AG09319 (cell line): ENCODE measurements around the gene LY6G6C.
"Not testable (repeated sequence)": the region's sequence is repeated elsewhere in the genome, so short reads cannot be mapped to it uniquely, and the experiment has no call there.

ENCODE experiments used
- DNase-seq: peaks from one replicate; pipeline ENCODE4 v3.0.0-alpha.2; 2010; ENCODE audit warnings: low read depth; ENCODE audit errors: extremely low read depth
- TF ChIP-seq, protein P1 (sequence below): IDR thresholded peaks from 2 replicates; pipeline ENCODE4 v1.5.1; 2011; ENCODE audit warnings: low read depth, mild to moderate bottlenecking, inconsistent platforms, low read length, moderate library complexity

Gene LY6G6C

DNA sequence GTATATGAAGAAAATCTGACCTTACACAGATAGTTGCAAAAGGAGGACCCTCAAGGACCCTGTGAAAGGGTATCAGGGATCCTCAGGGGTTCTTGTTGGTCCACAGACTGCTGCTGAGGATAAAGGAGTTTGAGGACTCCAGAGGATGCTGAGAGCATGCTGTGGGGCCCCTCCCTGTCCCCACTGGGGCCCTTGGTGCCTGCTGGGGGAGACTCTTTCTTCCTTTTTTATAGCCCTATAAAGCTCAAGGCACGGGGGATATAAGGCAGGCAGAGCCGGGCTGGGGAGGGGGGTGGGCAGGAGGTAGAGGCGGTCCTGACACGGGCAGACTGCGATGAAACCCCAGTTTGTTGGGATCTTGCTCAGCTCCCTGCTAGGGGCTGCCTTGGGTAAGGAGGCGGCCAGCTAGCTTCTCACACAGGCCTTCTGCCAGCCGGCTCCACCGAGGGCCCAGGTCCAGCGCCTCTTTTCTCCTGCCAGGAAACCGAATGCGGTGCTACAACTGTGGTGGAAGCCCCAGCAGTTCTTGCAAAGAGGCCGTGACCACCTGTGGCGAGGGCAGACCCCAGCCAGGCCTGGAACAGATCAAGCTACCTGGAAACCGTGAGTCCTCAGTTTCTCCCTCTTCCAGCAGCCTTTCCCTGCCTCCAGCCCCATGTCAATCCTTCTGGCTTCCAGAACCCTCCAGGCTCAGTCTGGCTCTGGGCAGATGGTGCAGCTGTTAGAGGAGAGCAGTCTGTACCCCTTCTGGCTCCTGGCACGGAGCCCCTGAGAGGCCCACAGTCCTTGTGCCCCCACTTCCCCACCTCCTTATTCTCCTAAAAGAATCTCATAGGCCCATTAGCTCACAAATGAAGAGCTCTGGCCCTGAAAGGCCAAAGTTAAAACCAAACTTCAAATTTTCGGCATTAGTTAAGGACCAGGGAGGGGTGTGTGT, 6.3 kb downstream of the LY6G6C start, which contains the start of gene LY6G6D:
TSS of gene LY6G6D (plus strand) at position 327 of the 937 bp plus-strand sequence. CDS start at position 335, 8 bp downstream.
- DNase-seq, result no peak
- TF ChIP-seq, protein P1, sequence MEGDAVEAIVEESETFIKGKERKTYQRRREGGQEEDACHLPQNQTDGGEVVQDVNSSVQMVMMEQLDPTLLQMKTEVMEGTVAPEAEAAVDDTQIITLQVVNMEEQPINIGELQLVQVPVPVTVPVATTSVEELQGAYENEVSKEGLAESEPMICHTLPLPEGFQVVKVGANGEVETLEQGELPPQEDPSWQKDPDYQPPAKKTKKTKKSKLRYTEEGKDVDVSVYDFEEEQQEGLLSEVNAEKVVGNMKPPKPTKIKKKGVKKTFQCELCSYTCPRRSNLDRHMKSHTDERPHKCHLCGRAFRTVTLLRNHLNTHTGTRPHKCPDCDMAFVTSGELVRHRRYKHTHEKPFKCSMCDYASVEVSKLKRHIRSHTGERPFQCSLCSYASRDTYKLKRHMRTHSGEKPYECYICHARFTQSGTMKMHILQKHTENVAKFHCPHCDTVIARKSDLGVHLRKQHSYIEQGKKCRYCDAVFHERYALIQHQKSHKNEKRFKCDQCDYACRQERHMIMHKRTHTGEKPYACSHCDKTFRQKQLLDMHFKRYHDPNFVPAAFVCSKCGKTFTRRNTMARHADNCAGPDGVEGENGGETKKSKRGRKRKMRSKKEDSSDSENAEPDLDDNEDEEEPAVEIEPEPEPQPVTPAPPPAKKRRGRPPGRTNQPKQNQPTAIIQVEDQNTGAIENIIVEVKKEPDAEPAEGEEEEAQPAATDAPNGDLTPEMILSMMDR, result no peak

DNA sequence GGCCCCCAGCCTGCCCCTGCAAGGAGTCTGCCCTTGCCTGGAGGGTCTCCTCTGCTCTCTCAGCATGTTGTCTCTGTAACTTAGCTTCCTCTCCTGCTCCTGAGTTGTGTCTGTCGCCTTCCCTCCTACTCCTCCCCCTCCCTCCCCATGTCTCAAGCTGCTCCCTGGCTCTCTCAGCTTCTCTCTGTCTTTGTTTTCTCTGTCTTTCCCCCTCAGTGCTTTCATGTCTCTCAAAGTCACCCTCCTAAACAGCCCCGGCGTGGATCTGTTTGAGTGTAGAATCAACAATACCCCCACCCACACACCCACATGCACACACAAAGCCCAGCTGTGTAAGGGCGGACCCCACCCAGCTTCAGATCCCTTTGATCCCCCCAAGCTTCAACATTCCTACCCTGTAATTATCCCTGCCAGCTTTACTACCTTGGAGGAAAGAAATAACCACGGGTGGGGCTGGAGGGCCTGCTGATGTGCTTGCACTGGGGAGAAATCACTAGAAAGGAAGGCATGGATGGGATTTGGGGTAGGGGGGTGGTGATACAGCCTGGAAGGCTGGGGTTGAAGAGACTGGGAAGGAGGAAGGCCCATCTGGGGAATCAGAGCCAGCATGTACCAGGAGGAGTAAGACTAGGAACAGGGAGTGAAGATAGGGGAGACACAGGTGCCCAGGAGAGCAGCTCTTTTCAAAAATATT, 7.4 kb downstream of the LY6G6C start:
- no peak for DNase-seq
- TF ChIP-seq, protein P1, result no peak

DNA sequence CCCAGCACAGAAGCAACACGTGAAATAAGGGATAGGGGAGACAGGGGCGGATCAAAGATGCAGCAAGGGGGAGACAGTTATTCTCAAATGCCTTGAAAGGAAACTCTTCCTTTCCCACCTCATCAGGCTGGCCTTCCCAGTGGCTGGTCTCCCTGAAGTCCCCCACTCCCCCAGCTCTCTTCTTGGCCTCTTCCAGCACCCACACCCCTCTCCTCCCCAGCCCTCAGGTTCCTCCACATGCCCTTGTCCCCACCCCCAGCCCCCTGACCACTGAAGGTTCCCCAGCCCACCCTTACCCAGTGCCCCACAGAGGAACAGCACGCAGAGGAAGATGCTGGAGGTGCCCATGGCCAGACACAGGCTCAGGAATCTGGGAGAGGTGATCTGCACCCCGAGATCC, 8.1 kb downstream of the LY6G6C start:
- TF ChIP-seq, protein P1, result no peak
- DNase-seq, result no peak

DNA sequence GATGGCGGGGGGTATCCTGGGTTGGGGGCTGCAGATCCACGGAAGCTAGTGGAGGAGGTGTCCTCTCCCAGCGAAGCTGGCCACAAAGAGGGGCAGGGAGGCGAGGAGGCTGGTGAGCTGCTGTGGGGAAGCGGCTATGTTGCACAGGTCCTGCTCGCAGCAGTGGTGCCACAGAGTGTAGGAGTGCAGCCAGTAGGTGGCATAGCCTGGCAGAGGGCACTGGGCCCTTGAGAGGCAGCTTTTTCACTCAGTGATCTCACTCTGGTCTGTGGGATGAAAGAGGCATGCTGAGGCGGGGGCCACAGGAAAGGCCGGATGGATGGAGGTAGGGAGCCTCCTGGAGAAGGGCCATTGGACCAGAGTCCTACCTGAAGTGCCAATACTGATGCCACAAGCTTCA, 9.2 kb downstream of the LY6G6C start:
- no peak for DNase-seq
- TF ChIP-seq, protein P1, result no peak; the same call in 1 of the 2 replicates

DNA sequence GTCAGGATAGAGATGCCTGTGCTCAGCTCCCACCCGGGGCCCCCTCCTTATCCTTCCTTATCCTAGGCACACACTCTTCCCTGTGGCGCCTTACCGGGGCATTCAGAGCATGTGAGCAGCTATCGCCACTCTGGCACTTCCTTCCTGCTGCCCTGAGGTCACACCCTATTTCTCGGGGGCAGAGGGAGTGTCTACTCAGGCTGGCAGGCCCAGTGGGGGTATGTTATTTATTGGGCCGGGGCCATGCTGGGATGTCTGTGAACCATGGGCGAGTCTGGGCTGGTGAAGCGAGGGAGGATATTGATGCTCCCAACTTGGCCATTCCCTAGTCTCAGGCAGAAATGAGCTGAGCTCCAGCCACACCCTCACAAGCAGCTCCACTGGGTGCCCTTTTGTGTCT, 10.3 kb downstream of the LY6G6C start:
- TF ChIP-seq, protein P1, result no peak
- no peak for DNase-seq

DNA sequence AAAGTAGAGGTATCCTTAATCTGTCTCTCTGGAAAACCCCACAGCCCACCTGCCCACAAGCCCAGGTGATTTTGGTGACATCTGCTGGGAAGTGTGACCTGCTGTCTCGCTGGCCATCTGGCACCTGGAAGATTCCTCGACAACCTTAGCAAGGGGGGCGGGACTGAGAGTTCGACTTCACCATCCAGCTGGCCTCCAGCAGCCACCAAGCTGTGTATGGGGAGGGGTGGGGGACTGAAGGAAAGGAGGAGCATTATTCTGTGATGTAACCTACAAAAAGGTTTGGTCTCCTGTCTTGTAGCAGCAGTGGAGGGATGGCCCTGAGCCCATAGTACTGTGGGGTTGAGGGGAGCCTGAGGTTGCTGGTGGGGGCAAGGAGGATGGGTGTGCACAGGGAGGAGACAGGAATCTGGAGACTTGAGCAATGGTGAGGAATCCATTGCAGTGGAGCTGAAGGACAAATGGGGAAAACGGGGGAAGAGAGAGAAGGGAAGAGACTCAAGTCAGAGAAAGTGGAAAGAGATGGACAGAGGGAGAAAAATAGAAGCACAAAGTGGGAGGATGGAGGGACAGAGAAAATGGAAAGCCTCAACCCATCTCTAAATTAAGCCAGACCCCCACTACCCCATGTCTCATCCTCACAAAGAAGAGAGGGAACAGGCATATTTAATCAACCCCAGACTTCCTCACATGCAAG, 10.9 kb downstream of the LY6G6C start:
- TF ChIP-seq, protein P1, result no peak
- DNase-seq, result no peak

DNA sequence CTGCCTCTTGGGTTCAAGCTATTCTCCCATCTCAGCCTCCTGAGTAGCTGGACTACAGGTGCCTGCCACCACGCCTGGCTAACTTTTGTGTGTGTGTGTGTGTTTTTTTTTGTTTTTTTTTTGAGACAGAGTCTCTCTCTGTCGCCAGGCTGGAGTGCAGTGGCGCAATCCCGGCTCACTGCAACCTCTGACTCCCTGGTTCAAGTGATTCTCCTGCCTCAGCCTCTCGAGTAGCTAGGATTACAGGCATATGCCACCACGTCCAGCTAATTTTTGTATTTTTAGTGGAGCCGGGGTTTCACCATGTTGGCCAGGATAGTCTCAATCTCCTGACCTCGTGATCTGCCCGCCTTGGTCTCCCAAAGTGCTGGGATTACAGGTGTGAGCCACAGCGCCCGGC, 12.4 kb downstream of the LY6G6C start:
- not testable (repeated sequence) for DNase-seq
